Measurements from ENCODE around the gene VCPKMT.

DNA sequence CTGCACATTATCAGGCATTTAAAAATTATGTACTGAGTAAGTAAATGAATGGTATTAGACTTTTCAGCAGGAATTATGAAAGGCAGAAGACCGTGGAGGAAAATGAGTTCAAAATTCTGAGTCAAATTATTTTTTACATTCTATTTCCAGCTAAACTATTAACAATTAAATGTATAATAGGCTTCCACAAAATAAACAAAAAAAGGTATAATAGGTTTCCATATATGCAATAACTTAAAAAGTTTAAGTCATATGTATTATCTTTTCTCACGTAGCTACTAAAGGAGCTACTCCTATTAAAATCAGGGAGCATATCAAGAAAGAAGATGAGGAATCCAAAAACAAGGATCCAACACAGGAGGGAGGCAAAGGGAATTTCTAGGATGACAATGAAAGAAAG, 11.4 kb upstream of the VCPKMT start:
- TF ChIP-seq RBM15 (IDR thresholded peaks at IDR 0.05; ENCODE audit: insufficient read depth, low read length) (no peak), SOX6 (IDR thresholded peaks at IDR 0.05) (no peak), MTA2 (IDR thresholded peaks at IDR 0.05; ENCODE audit: low read depth) (no peak), EZH2 (IDR thresholded peaks at IDR 0.05; ENCODE audit: borderline replicate concordance, low read depth, low read length) (no peak), ESRRA (IDR thresholded peaks at IDR 0.05; ENCODE audit: borderline replicate concordance, low read depth) (no peak), KAT2B (IDR thresholded peaks at IDR 0.05; ENCODE audit: low read depth, low read length) (no peak), WHSC1 (IDR thresholded peaks at IDR 0.05; ENCODE audit: low read length) (no peak), HMG20A (CRISPR knock-in tag; conservative IDR thresholded peaks at IDR 0.05) (no peak), SMAD3 (CRISPR knock-in tag; conservative IDR thresholded peaks at IDR 0.05) (no peak)

Data from K562 (cell line).